Measurements from ENCODE around the gene ALG5. TPM values are rescaled to one million over a fixed set of nuclear protein-coding genes. Genes with fewer than 3 reads are reported as not detected.

The ALG5 gene
- total RNA-seq, 4 donors from 2014 or later = 36.6 to 45.0 (median 38.2) TPM

DNA sequence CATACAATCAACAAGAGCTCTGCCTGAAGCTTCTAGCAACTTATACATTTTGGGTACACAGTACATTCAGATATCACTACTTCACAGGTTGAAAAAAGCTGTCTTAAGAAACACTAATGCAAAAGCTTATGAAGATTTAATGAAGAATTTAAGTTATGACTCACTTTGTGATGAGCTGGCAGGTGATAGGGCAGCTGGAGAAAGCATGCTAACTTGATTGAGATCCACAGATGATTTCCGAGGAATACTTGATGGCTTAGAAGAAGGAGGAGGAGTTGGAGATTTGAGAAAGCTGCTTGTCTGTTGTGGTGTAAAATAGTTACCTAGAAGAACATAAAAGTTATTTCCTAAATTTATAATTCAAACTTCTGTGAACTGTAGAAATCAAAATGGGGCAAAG lies 24.7 kb upstream of the ALG5 start:
- no peaks in the 10 kb centered on the region for H3K4me1 ChIP-seq
- no peak for DNase-seq (ENCODE audit: low spot score in 2 of 2)
- no peaks in the 10 kb centered on the region for H3K9me3 ChIP-seq
- H3K4me3 ChIP-seq = no peak overlapping the region
- no peak for TF ChIP-seq POLR2A (IDR thresholded peaks at IDR 0.05)
- TF ChIP-seq EP300 (IDR thresholded peaks at IDR 0.05) = no peak
- WGBS, 2 donors = 71 to 78% methylated on average over 1 of the region's 1 CpG
- peaks cover 0 to 89% (median 6%) of the 10 kb centered on the region in 3 donors for H3K36me3 ChIP-seq
- H3K27ac ChIP-seq = no peak overlapping the region
- H3K27me3 ChIP-seq = no peaks in the 10 kb centered on the region

DNA sequence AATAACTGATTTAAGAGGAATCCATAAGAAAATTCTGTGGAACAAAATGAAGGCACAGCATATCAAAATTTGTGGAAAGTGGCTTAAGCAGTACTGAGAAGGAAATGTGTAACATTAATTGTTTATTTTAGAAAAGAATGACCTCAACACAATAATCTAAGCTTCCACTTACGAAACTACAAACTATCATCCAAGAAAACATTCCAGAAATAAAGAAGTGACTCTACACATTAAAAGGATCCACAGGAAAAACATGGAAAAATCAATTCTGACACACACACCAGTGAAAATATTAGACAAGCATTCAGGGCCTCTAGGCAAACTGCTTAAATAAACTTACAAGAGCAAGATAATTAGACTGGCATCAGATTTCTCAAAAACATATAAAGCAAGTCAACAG lies 15.5 kb upstream of the ALG5 start:
- 73 to 86% methylated on average over 1 of the region's 1 CpG for WGBS, 2 donors
- TF ChIP-seq POLR2A (IDR thresholded peaks at IDR 0.05) = no peak
- TF ChIP-seq, protein P1, sequence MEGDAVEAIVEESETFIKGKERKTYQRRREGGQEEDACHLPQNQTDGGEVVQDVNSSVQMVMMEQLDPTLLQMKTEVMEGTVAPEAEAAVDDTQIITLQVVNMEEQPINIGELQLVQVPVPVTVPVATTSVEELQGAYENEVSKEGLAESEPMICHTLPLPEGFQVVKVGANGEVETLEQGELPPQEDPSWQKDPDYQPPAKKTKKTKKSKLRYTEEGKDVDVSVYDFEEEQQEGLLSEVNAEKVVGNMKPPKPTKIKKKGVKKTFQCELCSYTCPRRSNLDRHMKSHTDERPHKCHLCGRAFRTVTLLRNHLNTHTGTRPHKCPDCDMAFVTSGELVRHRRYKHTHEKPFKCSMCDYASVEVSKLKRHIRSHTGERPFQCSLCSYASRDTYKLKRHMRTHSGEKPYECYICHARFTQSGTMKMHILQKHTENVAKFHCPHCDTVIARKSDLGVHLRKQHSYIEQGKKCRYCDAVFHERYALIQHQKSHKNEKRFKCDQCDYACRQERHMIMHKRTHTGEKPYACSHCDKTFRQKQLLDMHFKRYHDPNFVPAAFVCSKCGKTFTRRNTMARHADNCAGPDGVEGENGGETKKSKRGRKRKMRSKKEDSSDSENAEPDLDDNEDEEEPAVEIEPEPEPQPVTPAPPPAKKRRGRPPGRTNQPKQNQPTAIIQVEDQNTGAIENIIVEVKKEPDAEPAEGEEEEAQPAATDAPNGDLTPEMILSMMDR (IDR thresholded peaks at IDR 0.05) = no peak
- no peak for TF ChIP-seq EP300 (IDR thresholded peaks at IDR 0.05)
- no peak for DNase-seq (ENCODE audit: low spot score in 2 of 2)
- Histone ChIP-seq H3K36me3 (peaks cover 0 to 94% (median 4%) of the 10 kb centered on the region in 3 donors), H3K4me3 (no peak overlapping the region), H3K27me3 (no peaks in the 10 kb centered on the region), H3K4me1 (no peaks in the 10 kb centered on the region), H3K9me3 (no peaks in the 10 kb centered on the region), H3K27ac (no peak overlapping the region)

DNA sequence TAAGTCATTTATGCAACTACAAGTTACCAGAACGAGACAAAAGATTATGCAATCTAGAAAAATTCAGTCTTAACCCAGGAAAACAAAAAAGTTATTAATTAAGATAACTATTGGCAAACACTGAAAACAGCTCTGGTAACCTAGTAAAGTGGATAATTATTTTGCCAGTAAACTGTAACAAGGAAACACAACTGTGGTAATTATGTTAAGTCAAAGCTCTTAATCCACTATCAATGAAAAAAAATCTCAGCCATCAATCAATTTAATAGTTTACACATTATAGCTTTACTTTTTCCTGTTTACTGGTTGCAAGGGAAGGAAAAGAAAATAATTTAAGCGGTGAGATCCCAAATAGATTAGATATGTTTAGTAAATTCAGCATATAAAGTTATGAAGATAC lies 12.6 kb upstream of the ALG5 start:
- Histone ChIP-seq H3K9me3 (no peaks in the 10 kb centered on the region), H3K36me3 (peaks cover 4 to 95% (median 10%) of the 10 kb centered on the region in 3 donors), H3K27ac (no peak overlapping the region), H3K27me3 (no peaks in the 10 kb centered on the region), H3K4me3 (no peak overlapping the region), H3K4me1 (no peaks in the 10 kb centered on the region)
- 85 to 92% methylated on average over 2 of the region's 2 CpGs for WGBS, 2 donors
- TF ChIP-seq, protein P1 (IDR thresholded peaks at IDR 0.05) = no peak
- no peak for TF ChIP-seq POLR2A (IDR thresholded peaks at IDR 0.05)
- no peak for TF ChIP-seq EP300 (IDR thresholded peaks at IDR 0.05)
- no peak for DNase-seq (ENCODE audit: low spot score in 2 of 2)

DNA sequence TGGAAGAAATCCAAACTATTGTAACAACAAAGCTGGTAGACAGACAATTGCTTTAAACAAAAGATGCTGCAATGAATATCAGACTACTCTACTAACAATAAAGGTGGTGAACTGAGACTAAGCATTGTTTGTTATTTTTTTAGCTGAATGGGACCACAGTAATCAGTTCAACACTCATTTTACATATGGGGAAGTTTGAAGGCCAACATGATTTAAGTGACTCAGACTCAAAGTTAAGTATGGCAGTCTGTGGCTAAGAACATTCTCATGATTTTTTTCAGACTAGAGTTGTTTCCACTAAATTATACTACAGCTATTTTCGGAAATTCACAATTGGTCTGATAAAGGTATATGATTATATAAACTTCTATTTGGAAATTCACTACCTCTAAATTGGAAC lies 11.9 kb upstream of the ALG5 start:
- Histone ChIP-seq H3K27ac (no peak overlapping the region), H3K36me3 (peaks cover 4 to 95% (median 10%) of the 10 kb centered on the region in 3 donors), H3K27me3 (no peaks in the 10 kb centered on the region), H3K9me3 (no peaks in the 10 kb centered on the region), H3K4me3 (no peak overlapping the region), H3K4me1 (no peaks in the 10 kb centered on the region)
- no peak for DNase-seq (ENCODE audit: low spot score in 2 of 2)
- TF ChIP-seq EP300 (IDR thresholded peaks at IDR 0.05) (no peak), POLR2A (IDR thresholded peaks at IDR 0.05) (no peak)
- TF ChIP-seq, protein P1 (IDR thresholded peaks at IDR 0.05) = no peak
- 89 to 93% methylated on average over 1 of the region's 1 CpG for WGBS, 2 donors

DNA sequence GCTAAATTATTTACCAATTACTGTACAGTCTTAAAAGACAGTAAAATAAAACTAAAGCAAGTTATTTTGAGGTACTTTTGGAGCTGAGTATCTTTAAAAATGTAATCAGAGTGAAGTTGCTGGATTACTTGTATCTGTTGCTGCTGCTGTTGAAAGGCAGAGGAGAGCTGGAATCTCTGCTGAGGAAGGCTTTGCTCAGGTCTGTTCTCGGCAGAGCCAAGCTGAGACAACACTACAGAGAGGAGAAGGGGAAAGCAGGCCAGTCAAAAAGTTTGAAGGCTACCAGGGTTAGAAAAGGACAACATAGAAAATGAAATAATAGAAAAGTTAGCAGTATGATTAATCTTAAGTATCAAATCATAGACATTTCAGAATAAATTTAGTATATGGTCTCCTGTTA lies 11.3 kb upstream of the ALG5 start:
- DNase-seq (ENCODE audit: low spot score in 2 of 2) = no peak
- no peak for TF ChIP-seq POLR2A (IDR thresholded peaks at IDR 0.05)
- TF ChIP-seq, protein P1 (IDR thresholded peaks at IDR 0.05) = no peak
- no peak for TF ChIP-seq EP300 (IDR thresholded peaks at IDR 0.05)
- H3K4me3 ChIP-seq = no peak overlapping the region
- H3K36me3 ChIP-seq = peaks cover 4 to 95% (median 16%) of the 10 kb centered on the region in 3 donors
- H3K9me3 ChIP-seq = no peaks in the 10 kb centered on the region
- no peaks in the 10 kb centered on the region for H3K27me3 ChIP-seq
- H3K27ac ChIP-seq = no peak overlapping the region
- 88% methylated on average over 1 of the region's 1 CpG for WGBS, 2 donors
- no peaks in the 10 kb centered on the region for H3K4me1 ChIP-seq

DNA sequence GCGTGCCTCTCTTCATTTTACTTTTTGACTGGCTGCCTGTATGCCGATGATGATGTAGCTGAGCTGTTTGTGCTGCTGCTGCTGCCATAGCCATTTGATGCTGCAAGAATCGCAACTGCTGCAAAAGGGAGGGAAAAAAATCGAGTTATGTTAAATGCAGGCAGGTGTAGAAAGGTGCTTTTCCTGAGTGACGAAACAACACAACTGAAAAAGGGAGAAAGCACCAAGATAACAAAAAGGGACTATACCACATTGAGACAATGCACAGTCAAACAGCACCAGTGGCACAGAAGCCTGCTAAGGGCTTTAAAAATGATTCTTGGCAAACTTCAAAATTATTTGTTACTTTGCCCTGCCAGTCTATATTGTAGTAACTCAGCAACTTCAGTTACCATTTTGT lies 10.6 kb upstream of the ALG5 start:
- whole genome bisulfite sequencing, 2 donors = 88 to 93% methylated on average over 5 of the region's 5 CpGs
- DNase-seq (ENCODE audit: low spot score in 2 of 2) = no peak
- no peaks in the 10 kb centered on the region for H3K4me1 ChIP-seq
- no peaks in the 10 kb centered on the region for H3K27me3 ChIP-seq
- TF ChIP-seq EP300 (IDR thresholded peaks at IDR 0.05) (no peak), POLR2A (IDR thresholded peaks at IDR 0.05) (no peak)
- TF ChIP-seq, protein P1 (IDR thresholded peaks at IDR 0.05) = no peak
- H3K4me3 ChIP-seq = no peak overlapping the region
- H3K36me3 ChIP-seq = peaks cover 4 to 95% (median 22%) of the 10 kb centered on the region in 3 donors
- H3K9me3 ChIP-seq = no peaks in the 10 kb centered on the region
- H3K27ac ChIP-seq = no peak overlapping the region
